GM12801 (cell line): ENCODE measurements around the gene TRIM44.

ENCODE experiments used
- TF ChIP-seq, protein P1 (sequence below): IDR thresholded peaks from one replicate; pipeline ENCODE4 v1.5.1; 2011; ENCODE audit warnings: control low read depth; ENCODE audit not compliant: insufficient read length; ENCODE audit errors: extremely low read depth

The TRIM44 gene

DNA sequence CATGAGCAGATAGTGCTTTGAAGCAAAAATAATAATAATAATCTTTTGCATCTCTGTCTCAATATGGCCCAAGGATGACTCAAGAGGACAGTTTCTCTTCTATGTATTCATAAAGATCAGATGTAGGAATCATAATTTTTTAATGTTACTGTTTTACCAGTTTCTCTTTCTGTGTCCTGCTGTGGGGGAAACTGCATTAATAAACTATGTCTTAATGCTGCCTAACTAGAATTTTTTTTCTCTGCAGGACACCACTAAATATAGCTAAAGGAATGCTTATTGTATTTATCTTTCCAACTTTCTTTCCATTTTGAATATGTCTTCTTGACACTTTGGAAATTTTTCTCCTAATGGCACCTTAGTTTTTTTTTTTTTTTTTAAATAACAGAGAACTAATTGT, 37.8 kb upstream of the TRIM44 start:
- TF ChIP-seq, protein P1, sequence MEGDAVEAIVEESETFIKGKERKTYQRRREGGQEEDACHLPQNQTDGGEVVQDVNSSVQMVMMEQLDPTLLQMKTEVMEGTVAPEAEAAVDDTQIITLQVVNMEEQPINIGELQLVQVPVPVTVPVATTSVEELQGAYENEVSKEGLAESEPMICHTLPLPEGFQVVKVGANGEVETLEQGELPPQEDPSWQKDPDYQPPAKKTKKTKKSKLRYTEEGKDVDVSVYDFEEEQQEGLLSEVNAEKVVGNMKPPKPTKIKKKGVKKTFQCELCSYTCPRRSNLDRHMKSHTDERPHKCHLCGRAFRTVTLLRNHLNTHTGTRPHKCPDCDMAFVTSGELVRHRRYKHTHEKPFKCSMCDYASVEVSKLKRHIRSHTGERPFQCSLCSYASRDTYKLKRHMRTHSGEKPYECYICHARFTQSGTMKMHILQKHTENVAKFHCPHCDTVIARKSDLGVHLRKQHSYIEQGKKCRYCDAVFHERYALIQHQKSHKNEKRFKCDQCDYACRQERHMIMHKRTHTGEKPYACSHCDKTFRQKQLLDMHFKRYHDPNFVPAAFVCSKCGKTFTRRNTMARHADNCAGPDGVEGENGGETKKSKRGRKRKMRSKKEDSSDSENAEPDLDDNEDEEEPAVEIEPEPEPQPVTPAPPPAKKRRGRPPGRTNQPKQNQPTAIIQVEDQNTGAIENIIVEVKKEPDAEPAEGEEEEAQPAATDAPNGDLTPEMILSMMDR: no peak

DNA sequence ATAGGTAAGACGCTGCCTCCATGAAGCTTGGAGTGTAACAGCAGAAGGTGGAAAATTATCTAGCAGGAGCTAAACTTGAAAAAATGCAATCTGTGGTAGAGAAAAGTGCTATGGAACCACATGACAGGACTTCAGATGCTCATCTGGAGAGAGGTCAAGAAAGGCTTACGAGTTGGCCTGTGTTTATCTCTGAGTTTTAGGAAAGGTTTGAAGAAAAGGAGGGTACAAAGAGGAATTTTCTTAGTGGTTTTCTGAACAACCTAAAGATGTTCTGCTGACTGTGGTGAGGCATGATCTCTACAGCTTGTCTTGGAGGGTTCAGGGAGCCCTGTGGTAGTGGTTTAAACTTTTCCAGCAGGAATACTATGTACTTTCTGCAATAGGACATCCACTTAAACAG, 36.1 kb upstream of the TRIM44 start:
- TF ChIP-seq, protein P1: no peak

DNA sequence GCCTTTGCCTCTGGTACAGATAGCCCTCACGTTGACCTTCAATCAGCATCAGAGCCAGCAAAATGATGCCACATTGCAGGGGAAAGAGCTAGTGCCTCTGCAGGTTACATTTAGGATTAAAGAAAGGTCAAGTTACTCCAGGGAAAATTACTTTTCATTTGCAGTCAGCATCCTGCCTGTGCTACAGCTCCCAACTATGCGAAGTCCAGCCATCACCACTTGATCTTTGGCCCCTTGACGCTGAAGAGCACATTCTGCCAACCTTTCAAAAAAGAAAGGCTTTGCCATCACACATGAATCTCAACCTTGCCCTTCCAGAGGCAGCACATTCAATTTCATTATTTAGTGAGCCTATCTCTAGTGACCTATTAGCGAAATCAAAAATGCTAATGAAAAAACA, 33.1 kb upstream of the TRIM44 start:
- TF ChIP-seq, protein P1: no peak

DNA sequence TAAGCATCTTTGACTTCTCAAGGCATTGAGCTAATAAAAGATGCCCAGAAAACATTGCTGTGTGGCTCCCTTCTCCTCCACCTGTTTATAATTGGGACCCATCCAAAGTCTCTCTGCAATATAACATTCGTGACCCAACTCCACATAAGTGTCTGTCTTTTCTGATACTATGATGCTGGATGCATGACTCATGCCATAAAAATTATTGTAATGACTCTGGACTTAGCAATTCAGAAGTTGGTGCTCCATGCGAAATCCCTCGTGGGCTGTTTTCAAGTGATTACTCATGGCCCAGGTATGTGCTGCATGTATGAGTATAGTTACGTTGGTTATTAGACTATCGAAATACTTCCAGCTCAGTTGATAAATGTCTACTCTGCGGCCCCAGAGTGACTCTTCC, 32.7 kb upstream of the TRIM44 start:
- TF ChIP-seq, protein P1: no peak

DNA sequence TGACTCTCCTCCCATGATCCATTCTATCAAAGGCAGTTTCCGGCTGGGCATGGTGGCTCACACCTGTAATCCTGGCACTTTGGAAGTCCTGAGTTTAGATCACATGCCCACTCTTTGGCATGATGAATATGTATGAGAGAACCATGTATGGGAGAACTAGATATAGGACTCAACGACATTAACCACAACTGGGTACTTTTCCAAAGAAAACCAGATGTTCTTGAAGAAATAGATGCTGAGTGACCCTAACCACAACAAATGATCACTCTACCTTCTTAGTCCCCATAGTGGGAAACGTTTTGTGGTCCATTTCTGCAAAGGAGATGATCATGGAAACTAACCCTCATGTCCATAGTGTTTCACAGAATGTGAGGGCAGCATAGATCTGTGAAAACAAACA, 30.7 kb upstream of the TRIM44 start:
- TF ChIP-seq, protein P1: no peak

GRCh38 chr11:35632301-35632700, 30.3 kb upstream of the TRIM44 start:
- TF ChIP-seq, protein P1: no peak

DNA sequence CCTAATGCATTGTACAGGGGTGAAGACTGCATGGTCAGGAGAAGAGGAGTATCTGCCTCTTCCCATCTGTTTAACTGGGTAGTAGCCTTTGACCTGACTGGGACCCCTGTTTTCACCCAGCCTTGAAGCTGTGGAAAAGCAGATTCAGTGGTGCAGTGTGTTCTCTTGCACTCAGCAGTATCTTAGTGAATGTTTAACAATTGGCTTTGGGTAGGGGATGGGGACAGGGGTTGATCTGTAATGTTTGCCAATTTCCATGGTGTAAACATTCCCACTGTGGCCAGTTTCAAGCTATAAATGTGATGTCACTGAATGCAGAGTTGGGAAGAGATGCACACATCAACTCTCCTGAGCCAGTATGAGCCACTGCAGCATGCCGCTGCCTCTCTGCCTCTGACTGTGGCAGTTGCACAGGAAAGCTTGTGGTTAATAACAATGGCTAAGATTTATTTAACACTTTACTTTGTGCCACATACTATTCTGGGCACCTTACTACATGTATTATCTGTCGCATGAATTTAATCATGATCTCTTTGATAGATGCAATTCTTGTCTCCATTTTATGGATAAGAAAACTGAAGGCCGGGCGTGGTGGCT, 28.6 kb upstream of the TRIM44 start:
- TF ChIP-seq, protein P1: no peak
